ENCODE measurements around the gene HDGF.

DNA sequence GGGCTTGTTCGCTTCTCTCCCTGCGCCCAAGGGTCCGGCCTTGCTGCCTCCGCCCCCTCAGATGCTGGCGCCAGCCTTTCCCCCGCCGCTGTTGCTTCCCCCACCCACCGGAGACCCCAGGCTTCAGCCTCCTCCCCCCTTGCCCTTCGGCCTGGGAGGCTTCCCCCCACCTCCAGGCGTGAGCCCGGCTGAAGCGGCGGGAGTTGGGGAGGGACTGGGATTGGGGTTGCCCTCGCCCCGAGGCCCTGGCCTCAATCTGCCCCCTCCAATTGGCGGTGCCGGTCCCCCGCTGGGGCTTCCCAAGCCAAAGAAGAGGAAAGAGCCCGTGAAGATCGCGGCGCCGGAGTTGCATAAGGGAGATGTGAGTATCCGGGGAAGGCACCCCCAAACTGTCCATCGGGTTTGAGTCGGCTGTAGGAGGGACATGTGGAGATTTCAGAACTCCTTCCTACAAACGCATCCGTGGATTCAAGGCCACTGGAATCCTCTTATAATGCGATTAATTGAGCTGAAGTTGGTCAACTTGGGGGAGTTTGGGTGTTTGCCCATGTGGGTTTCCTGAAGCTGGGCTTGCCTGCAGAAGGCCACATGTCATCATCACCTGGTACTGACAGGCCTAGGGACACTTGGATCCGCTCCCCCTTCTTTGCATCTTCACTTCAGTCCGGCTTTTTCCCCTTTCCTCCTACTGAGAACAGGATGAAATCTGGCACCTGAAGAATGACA, 16.6 kb upstream of the HDGF start:
- TF ChIP-seq, protein P1, sequence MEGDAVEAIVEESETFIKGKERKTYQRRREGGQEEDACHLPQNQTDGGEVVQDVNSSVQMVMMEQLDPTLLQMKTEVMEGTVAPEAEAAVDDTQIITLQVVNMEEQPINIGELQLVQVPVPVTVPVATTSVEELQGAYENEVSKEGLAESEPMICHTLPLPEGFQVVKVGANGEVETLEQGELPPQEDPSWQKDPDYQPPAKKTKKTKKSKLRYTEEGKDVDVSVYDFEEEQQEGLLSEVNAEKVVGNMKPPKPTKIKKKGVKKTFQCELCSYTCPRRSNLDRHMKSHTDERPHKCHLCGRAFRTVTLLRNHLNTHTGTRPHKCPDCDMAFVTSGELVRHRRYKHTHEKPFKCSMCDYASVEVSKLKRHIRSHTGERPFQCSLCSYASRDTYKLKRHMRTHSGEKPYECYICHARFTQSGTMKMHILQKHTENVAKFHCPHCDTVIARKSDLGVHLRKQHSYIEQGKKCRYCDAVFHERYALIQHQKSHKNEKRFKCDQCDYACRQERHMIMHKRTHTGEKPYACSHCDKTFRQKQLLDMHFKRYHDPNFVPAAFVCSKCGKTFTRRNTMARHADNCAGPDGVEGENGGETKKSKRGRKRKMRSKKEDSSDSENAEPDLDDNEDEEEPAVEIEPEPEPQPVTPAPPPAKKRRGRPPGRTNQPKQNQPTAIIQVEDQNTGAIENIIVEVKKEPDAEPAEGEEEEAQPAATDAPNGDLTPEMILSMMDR (conservative IDR thresholded peaks at IDR 0.05; ENCODE audit: low read depth in 2 of 2) = no peak
- no peak for TF ChIP-seq EZH2 (IDR thresholded peaks at IDR 0.05; ENCODE audit: low read depth, unreplicated experiment)
- TF ChIP-seq POLR2AphosphoS5 (IDR thresholded peaks at IDR 0.05; ENCODE audit: low read depth) = no peak; the same call in 1 of the 2 replicates
- TF ChIP-seq EZH2phosphoT487 (IDR thresholded peaks at IDR 0.05; ENCODE audit: unreplicated experiment) = no peak
- TF ChIP-seq STAT1 (IDR thresholded peaks at IDR 0.05; ENCODE audit: unreplicated experiment) = no peak
- TF ChIP-seq, protein P2, sequence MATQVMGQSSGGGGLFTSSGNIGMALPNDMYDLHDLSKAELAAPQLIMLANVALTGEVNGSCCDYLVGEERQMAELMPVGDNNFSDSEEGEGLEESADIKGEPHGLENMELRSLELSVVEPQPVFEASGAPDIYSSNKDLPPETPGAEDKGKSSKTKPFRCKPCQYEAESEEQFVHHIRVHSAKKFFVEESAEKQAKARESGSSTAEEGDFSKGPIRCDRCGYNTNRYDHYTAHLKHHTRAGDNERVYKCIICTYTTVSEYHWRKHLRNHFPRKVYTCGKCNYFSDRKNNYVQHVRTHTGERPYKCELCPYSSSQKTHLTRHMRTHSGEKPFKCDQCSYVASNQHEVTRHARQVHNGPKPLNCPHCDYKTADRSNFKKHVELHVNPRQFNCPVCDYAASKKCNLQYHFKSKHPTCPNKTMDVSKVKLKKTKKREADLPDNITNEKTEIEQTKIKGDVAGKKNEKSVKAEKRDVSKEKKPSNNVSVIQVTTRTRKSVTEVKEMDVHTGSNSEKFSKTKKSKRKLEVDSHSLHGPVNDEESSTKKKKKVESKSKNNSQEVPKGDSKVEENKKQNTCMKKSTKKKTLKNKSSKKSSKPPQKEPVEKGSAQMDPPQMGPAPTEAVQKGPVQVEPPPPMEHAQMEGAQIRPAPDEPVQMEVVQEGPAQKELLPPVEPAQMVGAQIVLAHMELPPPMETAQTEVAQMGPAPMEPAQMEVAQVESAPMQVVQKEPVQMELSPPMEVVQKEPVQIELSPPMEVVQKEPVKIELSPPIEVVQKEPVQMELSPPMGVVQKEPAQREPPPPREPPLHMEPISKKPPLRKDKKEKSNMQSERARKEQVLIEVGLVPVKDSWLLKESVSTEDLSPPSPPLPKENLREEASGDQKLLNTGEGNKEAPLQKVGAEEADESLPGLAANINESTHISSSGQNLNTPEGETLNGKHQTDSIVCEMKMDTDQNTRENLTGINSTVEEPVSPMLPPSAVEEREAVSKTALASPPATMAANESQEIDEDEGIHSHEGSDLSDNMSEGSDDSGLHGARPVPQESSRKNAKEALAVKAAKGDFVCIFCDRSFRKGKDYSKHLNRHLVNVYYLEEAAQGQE (IDR thresholded peaks at IDR 0.05; ENCODE audit: unreplicated experiment) = no peak
- TF ChIP-seq JUNB (IDR thresholded peaks at IDR 0.05; ENCODE audit: unreplicated experiment) = no peak

Measured in GM23338 (cell line).